ENCODE data around the gene MPRIP.
A peak's percentile ranks its signal among the peaks of the same experiment; 100 is the strongest.
"Not testable (repeated sequence)": the region's sequence is repeated elsewhere in the genome, so short reads cannot be mapped to it uniquely, and the experiment has no call there.

Gene MPRIP

GRCh38 chr17:17186051-17186450, 143.8 kb downstream of the MPRIP start:
- no peak for DNase-seq (ENCODE audit: low read depth in 3 of 3)

GRCh38 chr17:17186551-17187505, 144.6 kb downstream of the MPRIP start:
- no peak for DNase-seq (ENCODE audit: low read depth in 3 of 3)

- DNase-seq (ENCODE audit: low read depth in 3 of 3): no peak
Observed at GRCh38 chr17:17188586-17188985, 146.3 kb downstream of the MPRIP start.

GRCh38 chr17:17189559-17189958, 147.3 kb downstream of the MPRIP start:
- no peak for DNase-seq (ENCODE audit: low read depth in 3 of 3)

- no peak for DNase-seq (ENCODE audit: low read depth in 3 of 3)
Observed at GRCh38 chr17:17190188-17190587, 147.9 kb downstream of the MPRIP start.

GRCh38 chr17:17191346-17191792, 149.1 kb downstream of the MPRIP start:
- no peak for DNase-seq (ENCODE audit: low read depth in 3 of 3)

- DNase-seq (ENCODE audit: low read depth in 3 of 3): no peak
Observed at GRCh38 chr17:17191961-17192381, 149.7 kb downstream of the MPRIP start.

GRCh38 chr17:17195466-17195865, 153.2 kb downstream of the MPRIP start:
- DNase-seq (ENCODE audit: low read depth in 3 of 3): not testable (repeated sequence)

- DNase-seq (ENCODE audit: low read depth in 3 of 3): no peak
Observed at GRCh38 chr17:17196776-17197175, 154.5 kb downstream of the MPRIP start.

GRCh38 chr17:17198281-17198680, 156.0 kb downstream of the MPRIP start:
- DNase-seq (ENCODE audit: low read depth in 3 of 3): no peak

GRCh38 chr17:17200311-17200710, 158.1 kb downstream of the MPRIP start:
- no peak for DNase-seq (ENCODE audit: low read depth in 3 of 3)

- no peak for DNase-seq (ENCODE audit: low read depth in 3 of 3)
Observed at GRCh38 chr17:17200831-17201230, 158.6 kb downstream of the MPRIP start.

- DNase-seq (ENCODE audit: low read depth in 3 of 3): no peak
Observed at GRCh38 chr17:17201271-17201670, 159.0 kb downstream of the MPRIP start.

- no peak for DNase-seq (ENCODE audit: low read depth in 3 of 3)
Observed at GRCh38 chr17:17201907-17202306, 159.7 kb downstream of the MPRIP start.

GRCh38 chr17:17203173-17203730, 161.0 kb downstream of the MPRIP start:
- DNase-seq (ENCODE audit: low read depth in 3 of 3): no peak

- no peak for DNase-seq (ENCODE audit: low read depth in 3 of 3)
Observed at GRCh38 chr17:17204041-17204591, 161.9 kb downstream of the MPRIP start.

GRCh38 chr17:17204635-17205231, 162.5 kb downstream of the MPRIP start:
- DNase-seq (ENCODE audit: low read depth in 3 of 3): no peak

GRCh38 chr17:17205368-17206123, 163.3 kb downstream of the MPRIP start:
- peak; percentile 32 to 52 (median 44) for DNase-seq (ENCODE audit: low read depth in 3 of 3)

GRCh38 chr17:17206124-17206912, 164.1 kb downstream of the MPRIP start, which contains the start of gene PLD6:
Gene PLD6, minus strand, starts transcription at chr17:17206333. Its CDS starts 47 bp downstream, at chr17:17206286.
- DNase-seq (ENCODE audit: low read depth in 3 of 3): peak; percentile 80 to 91 (median 89)

- DNase-seq (ENCODE audit: low read depth in 3 of 3): no peak
Observed at GRCh38 chr17:17206913-17207335, 164.7 kb downstream of the MPRIP start.

- DNase-seq (ENCODE audit: low read depth in 3 of 3): no peak
Observed at GRCh38 chr17:17207998-17208397, 165.7 kb downstream of the MPRIP start.

Measured in stimulated activated CD4-positive, alpha-beta T cell treated with anti-CD3 and anti-CD28 coated beads, TNF-alpha, amount 100 ng/mL, for 4 hours (primary cell).